ENCODE results near the gene MINDY3.

DNA sequence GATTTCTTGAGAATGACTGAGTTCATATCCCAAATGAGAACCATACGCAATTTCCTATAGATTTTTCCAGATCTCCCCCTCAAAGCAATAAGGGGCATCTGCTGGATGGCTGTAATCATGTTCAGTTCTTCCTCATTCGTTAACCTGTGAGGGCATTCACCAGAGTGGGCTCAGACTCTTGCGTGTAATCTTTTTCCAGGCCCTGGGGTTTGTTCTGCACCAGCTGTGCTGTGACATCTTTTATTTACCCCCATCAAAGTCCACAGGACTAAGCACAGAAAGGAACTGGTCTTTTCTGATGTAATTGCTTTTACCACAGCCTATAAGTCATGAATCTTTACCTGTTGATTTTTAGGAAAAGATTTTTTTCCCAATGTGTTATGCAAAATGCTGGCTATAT, 112.7 kb downstream of the MINDY3 start:
- TF ChIP-seq RARB (CRISPR knock-in tag; IDR thresholded peaks at IDR 0.05) (no peak), GLIS3 (CRISPR knock-in tag; IDR thresholded peaks at IDR 0.05) (no peak)

Data from SK-N-SH treated with all-trans-retinoic acid at 6 μM for 48 hours (cell line).